NT2/D1 (cell line): Measurements from ENCODE around the gene TNFRSF17.

Experiments
- YY1 ChIP-seq: IDR thresholded peaks from 2 replicates; pipeline ENCODE4 v1.6.1; 2011; ENCODE audit not compliant: insufficient read length, insufficient read depth
- ZNF274 ChIP-seq: IDR thresholded peaks from 2 replicates; pipeline ENCODE4 v1.6.1; 2011; ENCODE audit warnings: mild to moderate bottlenecking, low read depth, low read length

DNA sequence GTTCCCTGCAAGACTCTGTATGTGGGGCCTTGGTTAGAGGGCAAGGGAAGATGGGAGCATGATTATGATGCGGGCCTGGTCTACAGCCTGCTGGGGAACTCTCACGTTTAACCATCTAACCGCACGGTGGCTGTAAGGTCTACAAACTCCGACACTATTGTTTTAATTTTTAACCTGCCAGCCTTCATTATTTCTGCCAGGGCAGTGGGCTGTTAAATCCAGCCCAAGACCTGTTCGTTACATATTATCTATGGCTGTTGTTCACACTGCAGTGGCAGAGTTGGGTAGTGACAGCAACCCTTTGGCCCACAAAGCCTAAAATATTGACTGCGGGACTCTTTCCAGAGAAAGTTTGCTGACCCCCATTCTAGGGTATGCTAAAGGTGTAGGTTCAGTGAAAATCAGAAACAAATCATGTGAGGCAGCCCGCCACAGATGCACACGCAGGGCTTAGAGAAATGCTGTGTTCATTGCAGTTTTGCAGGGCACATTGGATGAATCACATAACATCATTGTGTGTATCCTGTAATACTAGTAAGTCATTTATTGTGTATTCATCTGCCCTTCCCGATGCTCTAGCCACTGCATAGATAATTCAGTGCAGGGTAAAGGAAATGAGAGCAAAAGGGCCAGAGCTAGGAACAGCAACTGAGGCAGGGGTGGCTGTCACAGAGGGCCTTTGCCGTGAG is 25.8 kb downstream of the TNFRSF17 start:
- TF ChIP-seq ZNF274: no peak
- TF ChIP-seq YY1: no peak
